Suprapubic skin (tissue), 3 donors: ENCODE measurements around the gene KCNJ16.

Experiments used
- CTCF ChIP-seq, 2 donors: fragments of 200-600 bp in 1 of 2; fragments of 450-650 bp in 1 of 2; sonication (generic) in 1 of 2; IDR thresholded peaks; one replicate each; pipeline ENCODE4 v1.5.1; 2016 to 2019; ENCODE audit warnings: antibody characterized with exemption in 2 of 2, mild to moderate bottlenecking in 1 of 2, moderate library complexity in 1 of 2
- EP300 ChIP-seq: sonication (generic); formaldehyde crosslinking; IDR thresholded peaks from one replicate; pipeline ENCODE4 v1.6.1; 2017; ENCODE audit warnings: antibody characterized with exemption
- POLR2A ChIP-seq, 2 donors: fragments of 450-650 bp; IDR thresholded peaks; one replicate each; pipeline ENCODE4 v1.6.1; 2017; ENCODE audit warnings: antibody characterized with exemption in 2 of 2, mild to moderate bottlenecking in 2 of 2, moderate library complexity in 2 of 2

GRCh38 chr17:70127221-70127873, 52.3 kb downstream of the KCNJ16 start:
- TF ChIP-seq POLR2A (IDR thresholded peaks at IDR 0.05) (no peak), CTCF (IDR thresholded peaks at IDR 0.05) (no peak), EP300 (no peak)
